ENCODE data around the gene EI24. TPM values are rescaled to one million over a fixed set of nuclear protein-coding genes. Genes with fewer than 3 reads are reported as not detected.

Gene EI24
- total RNA-seq, 1 experiment from 2014 or later, result 151 TPM

- Histone ChIP-seq H3K23ac (ENCODE audit: insufficient read length, low read depth, low read length) (no peak within 1 kb of the TSS), H3K79me2 (ENCODE audit: insufficient read depth, low read length) (peaks cover 3% of the 10 kb centered on the region; the same call in 1 of the 2 replicates), H4K91ac (ENCODE audit: insufficient read length, low read depth, low read length) (no peak within 1 kb of the TSS), H2BK5ac (ENCODE audit: insufficient read length, low read length) (peak within 1 kb of the TSS; percentile 82), H2BK15ac (ENCODE audit: low read depth, low read length) (no peak within 1 kb of the TSS), H2BK120ac (ENCODE audit: low read depth, low read length, poor library complexity, severe bottlenecking) (no peak within 1 kb of the TSS), H3K79me1 (ENCODE audit: insufficient read depth, low read depth, low read length, poor library complexity, severe bottlenecking) (no peaks in the 10 kb centered on the region), H4K20me1 (ENCODE audit: control insufficient read depth, insufficient read depth, insufficient read length) (no peaks in the 10 kb centered on the region), H3K9me3 (ENCODE audit: control insufficient read depth, low read depth, low read length) (no peaks in the 10 kb centered on the region), H4K8ac (replicated peaks; ENCODE audit: insufficient read length, low read depth, low read length) (no peak within 1 kb of the TSS), H2BK20ac (ENCODE audit: low read depth, low read length, poor library complexity, severe bottlenecking) (no peak within 1 kb of the TSS), H3K27me3 (ENCODE audit: insufficient read depth, low read length) (no peaks in the 10 kb centered on the region), H3K18ac (ENCODE audit: insufficient read length, low read depth, low read length) (peak within 1 kb of the TSS; percentile 97), H3T11ph (ENCODE audit: low read length) (no peak within 1 kb of the TSS), H3K14ac (ENCODE audit: insufficient read depth, low read length) (peak within 1 kb of the TSS; percentile 96), H3K27ac (ENCODE audit: insufficient read length, low read depth, low read length) (peak within 1 kb of the TSS; percentile 91), H3K4me2 (ENCODE audit: insufficient read depth, insufficient read length, low read length) (peak within 1 kb of the TSS; percentile 91), H2AK5ac (ENCODE audit: insufficient read length, low read length) (no peak within 1 kb of the TSS), H3K9ac (ENCODE audit: extremely low read depth, insufficient read length, low read length) (peak within 1 kb of the TSS; percentile 98), H3K4me1 (ENCODE audit: insufficient read depth, low read length) (no peaks in the 10 kb centered on the region), H3K23me2 (ENCODE audit: insufficient read length, low read depth, low read length, poor library complexity, severe bottlenecking) (no peaks in the 10 kb centered on the region), H3K4ac (ENCODE audit: low read depth, low read length) (no peak within 1 kb of the TSS), H2AFZ (ENCODE audit: low read length) (no peak within 1 kb of the TSS), H4K5ac (ENCODE audit: insufficient read length, low read depth, low read length) (peak within 1 kb of the TSS; percentile 45), H2BK12ac (ENCODE audit: insufficient read length, low read depth, low read length) (no peak within 1 kb of the TSS), H3K56ac (ENCODE audit: insufficient read length, low read depth, low read length) (peak within 1 kb of the TSS; percentile 52)
- Mint-ChIP-seq H3K4me3 (peak within 1 kb of the TSS; percentile 86 to 93), H3K9me3 (no peaks in the 10 kb centered on the region), H3K27me3 (ENCODE audit: low read depth) (no peaks in the 10 kb centered on the region), H3K4me1 (peaks cover 14 to 16% of the 10 kb centered on the region in 2 experiments), H3K27ac (peak within 1 kb of the TSS; percentile 99 to 100 (median 100)), H3K36me3 (ENCODE audit: insufficient read depth in 1 of 3, low read depth in 3 of 3) (peaks cover 11 to 47% (median 46%) of the 10 kb centered on the region in 3 experiments)
- TF ChIP-seq, protein P1, sequence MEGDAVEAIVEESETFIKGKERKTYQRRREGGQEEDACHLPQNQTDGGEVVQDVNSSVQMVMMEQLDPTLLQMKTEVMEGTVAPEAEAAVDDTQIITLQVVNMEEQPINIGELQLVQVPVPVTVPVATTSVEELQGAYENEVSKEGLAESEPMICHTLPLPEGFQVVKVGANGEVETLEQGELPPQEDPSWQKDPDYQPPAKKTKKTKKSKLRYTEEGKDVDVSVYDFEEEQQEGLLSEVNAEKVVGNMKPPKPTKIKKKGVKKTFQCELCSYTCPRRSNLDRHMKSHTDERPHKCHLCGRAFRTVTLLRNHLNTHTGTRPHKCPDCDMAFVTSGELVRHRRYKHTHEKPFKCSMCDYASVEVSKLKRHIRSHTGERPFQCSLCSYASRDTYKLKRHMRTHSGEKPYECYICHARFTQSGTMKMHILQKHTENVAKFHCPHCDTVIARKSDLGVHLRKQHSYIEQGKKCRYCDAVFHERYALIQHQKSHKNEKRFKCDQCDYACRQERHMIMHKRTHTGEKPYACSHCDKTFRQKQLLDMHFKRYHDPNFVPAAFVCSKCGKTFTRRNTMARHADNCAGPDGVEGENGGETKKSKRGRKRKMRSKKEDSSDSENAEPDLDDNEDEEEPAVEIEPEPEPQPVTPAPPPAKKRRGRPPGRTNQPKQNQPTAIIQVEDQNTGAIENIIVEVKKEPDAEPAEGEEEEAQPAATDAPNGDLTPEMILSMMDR (conservative IDR thresholded peaks at IDR 0.05), result no peak
- no CpG with 5 or more reads among the region's 9 CpGs for WGBS (ENCODE audit: extremely low coverage, insufficient read length, low lambda C conversion rate)
- DNase-seq, result no peak
Measured at GRCh38 chr11:125624756-125625213, 55.5 kb downstream of the EI24 start, which contains the start of gene CHEK1. Gene CHEK1, plus strand, starts transcription at chr11:125625163. Its CDS starts 1,606 bp downstream, at chr11:125626769.

All from H9 (cell line).